Muscle of back (tissue), 11 donors: ENCODE results near the gene CTNND1. TPM values are rescaled to one million over a fixed set of nuclear protein-coding genes. Genes with fewer than 3 reads are reported as not detected.

Experiments used
- DNase-seq, 3 donors: peaks; one replicate each; pipeline versions ENCODE4 v3.0.0 to v3.0.0-alpha.2; 2013
- polyA plus RNA-seq, 10 donors: library from polyadenylated mRNA; unstranded; fragments of 120-200 nt; gene quantifications; one replicate each; pipeline ENCODE4 v1.2.1, GENCODE V29; 2013; ENCODE audit not compliant: insufficient read length in 10 of 10

Gene CTNND1
- polyA plus RNA-seq, 10 donors: 103 to 155 (median 134) TPM

GRCh38 chr11:57842873-57843272 lies 81.3 kb downstream of the CTNND1 start:
- no peak for DNase-seq

GRCh38 chr11:57867966-57868365 lies 106.4 kb downstream of the CTNND1 start:
- DNase-seq: no peak

GRCh38 chr11:57868491-57868890 lies 106.9 kb downstream of the CTNND1 start:
- DNase-seq: no peak

Other genes with a start within 250 kb of the CTNND1 start
- gene SLC43A1, start 246.1 kb upstream of the CTNND1 start, polyA plus RNA-seq: 10 to 100 TPM in 6 of 10 donors, 1 to 10 TPM in 4; 7.8 to 14.9 (median 10.2) TPM
- 10 to 100 TPM; 28.8 to 57.7 (median 36.6) TPM for gene TIMM10, start 231.0 kb upstream of the CTNND1 start, polyA plus RNA-seq
- gene SMTNL1, start 224.2 kb upstream of the CTNND1 start, polyA plus RNA-seq: 100 to 1,000 TPM in 9 of 10 donors, 10 to 100 TPM in 1; 78.8 to 282 (median 173) TPM
- 10 to 100 TPM; 16.5 to 27.4 (median 24.2) TPM for gene UBE2L6, start 194.1 kb upstream of the CTNND1 start, polyA plus RNA-seq
- gene SERPING1, start 164.1 kb upstream of the CTNND1 start, polyA plus RNA-seq: 100 to 1,000 TPM in 5 of 10 donors, 10 to 100 TPM in 5; 79.3 to 123 (median 102) TPM
- gene YPEL4, start 111.9 kb upstream of the CTNND1 start, polyA plus RNA-seq: 1 to 10 TPM; 1.1 to 3.4 (median 1.6) TPM
- gene CLP1, start 104.0 kb upstream of the CTNND1 start, polyA plus RNA-seq: 10 to 100 TPM in 1 of 10 donors, 1 to 10 TPM in 9; 7.0 to 12.2 (median 8.9) TPM
- 10 to 100 TPM; 27.2 to 36.7 (median 30.5) TPM for gene ZDHHC5, start 93.7 kb upstream of the CTNND1 start, polyA plus RNA-seq
- gene MED19, start 49.6 kb upstream of the CTNND1 start, polyA plus RNA-seq: 10 to 100 TPM; 10.3 to 15.8 (median 12.8) TPM
- 10 to 100 TPM; 45.4 to 63.9 (median 55.3) TPM for gene TMX2, start 49.2 kb upstream of the CTNND1 start, polyA plus RNA-seq
- gene SELENOH, start 20.3 kb upstream of the CTNND1 start, polyA plus RNA-seq: 10 to 100 TPM; 56.5 to 90.1 (median 69.9) TPM
- under 1 TPM in 7 of 10 donors, not detected in 3; 0.08 to 0.38 (median 0.13) TPM for gene BTBD18, start 10.0 kb upstream of the CTNND1 start, polyA plus RNA-seq